Mesenchymal stem cell (in vitro differentiated cells and primary cell): ENCODE data around the gene TM2D3.

ENCODE experiments used
- DNase-seq: peaks from one replicate; pipeline ENCODE4 v3.0.0-alpha.2; 2013
- H2AFZ ChIP-seq: one replicate; pipeline ENCODE4 v1.6.1; 2013; ENCODE audit warnings: low read depth, mild to moderate bottlenecking, control low read depth, inconsistent platforms, low read length, moderate library complexity
- H2AK5ac ChIP-seq: 2 replicates; pipeline ENCODE4 v1.6.1; 2013; ENCODE audit warnings: low read length, moderate library complexity, mild to moderate bottlenecking, inconsistent platforms; ENCODE audit not compliant: severe bottlenecking
- H2BK120ac ChIP-seq: one replicate; pipeline ENCODE4 v1.6.1; 2013; ENCODE audit warnings: low read depth, mild to moderate bottlenecking, inconsistent platforms, low read length, moderate library complexity
- H2BK12ac ChIP-seq, 2 experiments: one replicate each; pipeline ENCODE4 v1.6.1; 2013; ENCODE audit warnings: inconsistent platforms in 2 of 2, low read length in 2 of 2, mild to moderate bottlenecking in 2 of 2, moderate library complexity in 2 of 2, control low read depth in 1 of 2
- H2BK15ac ChIP-seq: one replicate; pipeline ENCODE4 v1.6.1; 2013; ENCODE audit warnings: mild to moderate bottlenecking, low read depth, inconsistent platforms; ENCODE audit not compliant: poor library complexity, severe bottlenecking
- H2BK5ac ChIP-seq: 2 replicates; pipeline ENCODE4 v1.6.1; 2013; ENCODE audit warnings: low read depth, mild to moderate bottlenecking, low read length, control low read depth, inconsistent platforms; ENCODE audit not compliant: poor library complexity, severe bottlenecking
- H3K14ac ChIP-seq, 2 experiments: one replicate each; pipeline ENCODE4 v1.6.1; 2013; ENCODE audit warnings: inconsistent platforms in 2 of 2, low read length in 2 of 2, control low read depth in 1 of 2, mild to moderate bottlenecking in 1 of 2, moderate library complexity in 1 of 2
- H3K18ac ChIP-seq, 2 experiments: one replicate each; pipeline ENCODE4 v1.6.1; 2013; ENCODE audit warnings: inconsistent platforms in 2 of 2, low read length in 2 of 2, control low read depth in 1 of 2, low read depth in 1 of 2, mild to moderate bottlenecking in 1 of 2
- H3K23ac ChIP-seq, 2 experiments: one replicate each; pipeline ENCODE4 v1.6.1; 2013; ENCODE audit warnings: inconsistent platforms in 2 of 2, low read length in 2 of 2, mild to moderate bottlenecking in 2 of 2, moderate library complexity in 2 of 2, control low read depth in 1 of 2
- H3K27ac ChIP-seq: 2 replicates; pipeline ENCODE4 v1.5.1; 2013; ENCODE audit warnings: mild to moderate bottlenecking, moderate library complexity, low read length, control low read depth, inconsistent platforms; ENCODE audit not compliant: poor library complexity, severe bottlenecking
- H3K27me3 ChIP-seq, 2 experiments: 2 replicates each; pipeline versions ENCODE4 v1.6.1 to v1.7.0; 2013; ENCODE audit warnings: low read length in 2 of 2, mild to moderate bottlenecking in 2 of 2, moderate library complexity in 2 of 2, control low read depth in 1 of 2, inconsistent platforms in 1 of 2; ENCODE audit not compliant: control insufficient read depth in 1 of 2, insufficient read depth in 1 of 2
- H3K36me3 ChIP-seq, 2 experiments: 2 replicates each; pipeline versions ENCODE4 v1.6.1 to v1.7.0; 2013; ENCODE audit warnings: low read length in 2 of 2, control low read depth in 1 of 2, inconsistent platforms in 1 of 2, low read depth in 1 of 2, mild to moderate bottlenecking in 1 of 2; ENCODE audit not compliant: insufficient read depth in 2 of 2, control insufficient read depth in 1 of 2
- H3K4ac ChIP-seq, 2 experiments: one replicate each; pipeline ENCODE4 v1.6.1; 2013; ENCODE audit warnings: inconsistent platforms in 2 of 2, low read length in 2 of 2, mild to moderate bottlenecking in 2 of 2, moderate library complexity in 2 of 2, control low read depth in 1 of 2, low read depth in 1 of 2
- H3K4me1 ChIP-seq: 2 replicates; pipeline ENCODE4 v1.6.1; 2013; ENCODE audit warnings: low read depth, low read length, control low read depth; ENCODE audit not compliant: control insufficient read depth, insufficient read depth
- H3K4me2 ChIP-seq: 2 replicates; pipeline ENCODE4 v1.6.1; 2013; ENCODE audit warnings: low read length, mild to moderate bottlenecking, inconsistent platforms; ENCODE audit not compliant: poor library complexity, severe bottlenecking
- H3K4me3 ChIP-seq, 2 experiments: 2 replicates each; pipeline versions ENCODE4 v1.5.1 to v1.7.0; 2013; ENCODE audit warnings: low read length in 2 of 2, mild to moderate bottlenecking in 2 of 2, control low read depth in 1 of 2, low read depth in 1 of 2; ENCODE audit not compliant: insufficient read depth in 1 of 2
- H3K79me1 ChIP-seq: replicated peaks from 2 replicates; pipeline ENCODE4 v1.6.1; 2013; ENCODE audit warnings: mild to moderate bottlenecking, control low read depth, low read length, inconsistent platforms; ENCODE audit not compliant: poor library complexity, severe bottlenecking
- H3K9ac ChIP-seq: 2 replicates; pipeline ENCODE4 v1.7.0; 2013; ENCODE audit warnings: mild to moderate bottlenecking, low read length, moderate library complexity
- H3K9me3 ChIP-seq: 2 replicates; pipeline ENCODE4 v1.7.0; 2013; ENCODE audit warnings: mild to moderate bottlenecking, low read length; ENCODE audit not compliant: control insufficient read depth
- H4K8ac ChIP-seq: one replicate; pipeline ENCODE4 v1.6.1; 2013; ENCODE audit warnings: inconsistent platforms, mild to moderate bottlenecking, low read length, moderate library complexity
- H4K91ac ChIP-seq: one replicate; pipeline ENCODE4 v1.6.1; 2013; ENCODE audit warnings: mild to moderate bottlenecking, low read length, inconsistent platforms
- WGBS: methylation state at CpG from one replicate; pipeline ENCODE4 v1.1.7; 2013; ENCODE audit warnings: mixed read lengths; 5-methylcytosine and 5-hydroxymethylcytosine counted together

The TM2D3 gene

DNA sequence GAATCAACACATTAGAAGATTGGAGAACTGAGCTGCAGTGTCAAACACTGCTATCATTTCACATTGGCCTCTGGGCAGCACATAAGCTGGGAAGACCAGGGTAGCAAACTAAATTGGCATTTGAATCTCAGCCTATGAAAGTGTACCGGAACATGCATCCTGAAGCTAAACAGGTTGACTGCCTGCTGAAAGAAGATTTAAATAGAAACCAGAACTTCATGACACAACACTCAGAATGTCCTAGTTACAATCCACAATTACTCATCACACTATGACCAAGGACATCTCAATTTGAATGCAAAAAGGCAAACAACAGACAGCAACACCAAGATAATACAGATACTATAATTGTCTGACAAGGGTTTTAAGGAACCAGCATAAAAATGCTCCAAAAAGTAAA is 26.2 kb downstream of the TM2D3 start:
- H2AFZ ChIP-seq, result no peak overlapping the region
- peaks cover 5% of the 10 kb centered on the region for H3K79me1 ChIP-seq
- no peak overlapping the region for H3K4me3 ChIP-seq
- peaks cover 0 to 4% of the 10 kb centered on the region in 2 experiments for H3K36me3 ChIP-seq
- H3K14ac ChIP-seq, result no peak overlapping the region
- no peak overlapping the region for H2BK120ac ChIP-seq
- no peak overlapping the region for H3K27ac ChIP-seq
- H2BK15ac ChIP-seq, result no peak overlapping the region
- H3K9me3 ChIP-seq, result no peaks in the 10 kb centered on the region
- H2BK12ac ChIP-seq, result no peak overlapping the region
- no peak overlapping the region for H2AK5ac ChIP-seq
- H3K27me3 ChIP-seq, result no peaks in the 10 kb centered on the region
- no peak overlapping the region for H3K4ac ChIP-seq
- H4K91ac ChIP-seq, result no peak overlapping the region
- DNase-seq, result no peak
- no peak overlapping the region for H2BK5ac ChIP-seq
- WGBS, result 96% methylated on average over 1 of the region's 1 CpG
- no peak overlapping the region for H3K18ac ChIP-seq
- no peaks in the 10 kb centered on the region for H3K4me1 ChIP-seq
- H3K4me2 ChIP-seq, result no peak overlapping the region
- H4K8ac ChIP-seq, result no peak overlapping the region
- no peak overlapping the region for H3K23ac ChIP-seq
- H3K9ac ChIP-seq, result no peak overlapping the region

DNA sequence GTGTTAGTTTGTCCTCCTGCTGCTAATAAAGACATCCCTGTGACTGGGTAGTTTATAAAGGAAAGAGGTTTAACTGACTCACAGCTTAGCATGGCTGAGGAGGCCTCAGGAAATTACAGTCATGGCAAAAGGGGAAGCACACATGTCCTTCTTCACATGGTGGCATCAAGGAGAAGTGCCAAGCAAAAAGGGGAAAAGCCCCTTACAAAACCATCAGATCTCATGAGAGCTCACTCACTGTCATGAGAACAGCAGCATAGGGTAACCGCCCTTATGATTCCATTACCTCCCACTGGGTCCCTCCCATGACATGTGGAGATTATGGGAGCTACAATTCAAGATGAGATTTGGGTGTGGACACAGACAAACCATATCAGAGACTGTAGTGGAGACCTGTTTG is 27.0 kb downstream of the TM2D3 start:
- Histone ChIP-seq H3K4ac (no peak overlapping the region), H2BK5ac (no peak overlapping the region), H4K91ac (no peak overlapping the region), H3K9me3 (no peaks in the 10 kb centered on the region), H3K23ac (no peak overlapping the region), H3K27ac (no peak overlapping the region), H2BK15ac (no peak overlapping the region), H3K36me3 (peaks cover 0 to 4% of the 10 kb centered on the region in 2 experiments), H3K4me2 (no peak overlapping the region), H2BK120ac (no peak overlapping the region), H3K27me3 (no peaks in the 10 kb centered on the region), H2AK5ac (no peak overlapping the region), H3K18ac (no peak overlapping the region), H3K14ac (no peak overlapping the region), H4K8ac (no peak overlapping the region), H2BK12ac (no peak overlapping the region), H3K4me3 (no peak overlapping the region), H3K79me1 (peaks cover 5% of the 10 kb centered on the region), H2AFZ (no peak overlapping the region), H3K4me1 (peaks cover 2% of the 10 kb centered on the region), H3K9ac (no peak overlapping the region)
- no peak for DNase-seq
- no CpG with 5 or more reads among the region's 1 CpG for WGBS

DNA sequence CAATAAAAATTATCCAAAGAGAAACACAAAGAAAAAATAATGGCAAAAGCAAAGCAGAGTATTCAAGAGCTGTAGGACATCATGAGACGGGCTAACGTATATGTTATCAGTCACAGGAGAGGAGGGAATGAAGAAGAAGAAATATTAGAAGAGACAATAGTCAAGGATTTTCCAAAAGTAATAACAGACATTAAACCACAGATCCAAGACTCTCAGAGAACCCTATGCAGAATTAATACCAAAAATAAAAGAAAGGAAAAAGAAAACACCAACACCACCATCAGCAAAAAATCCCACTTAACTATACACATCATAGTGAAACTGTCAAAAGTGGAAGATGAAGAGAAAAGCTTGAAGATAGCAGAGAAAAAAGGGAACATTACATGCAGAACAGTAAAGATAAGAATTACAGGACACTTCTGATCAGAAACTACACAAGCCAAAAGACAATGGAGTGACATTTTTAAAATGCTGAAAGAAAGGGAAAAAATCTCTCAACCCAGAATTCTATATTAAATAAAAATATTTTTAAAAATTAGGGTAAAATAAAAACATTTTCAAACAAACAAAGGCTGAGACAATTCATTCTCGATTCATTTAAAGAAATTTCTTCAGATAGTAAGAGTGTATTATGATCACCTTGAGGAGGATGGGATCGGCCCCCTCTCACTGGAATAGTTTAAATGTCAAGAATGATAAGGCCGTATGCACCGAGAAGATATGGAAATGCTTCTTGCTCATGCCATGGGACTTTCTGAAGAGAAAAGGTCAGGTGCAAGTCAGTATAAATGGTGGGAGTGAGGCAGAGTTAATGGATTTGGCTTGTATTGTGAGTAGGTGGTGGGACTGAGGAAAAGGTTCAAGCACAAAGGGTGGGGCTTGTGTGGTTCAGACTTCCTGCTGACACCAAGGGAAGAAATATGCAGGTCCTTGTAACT is 28.5 kb downstream of the TM2D3 start:
- Histone ChIP-seq H2AFZ (no peak overlapping the region), H3K79me1 (peaks cover 5% of the 10 kb centered on the region), H3K4ac (no peak overlapping the region), H3K36me3 (peaks cover 0 to 12% of the 10 kb centered on the region in 2 experiments), H2BK120ac (no peak overlapping the region), H3K18ac (no peak overlapping the region), H3K4me1 (peaks cover 2% of the 10 kb centered on the region), H4K91ac (no peak overlapping the region), H3K23ac (no peak overlapping the region), H3K14ac (no peak overlapping the region), H2BK12ac (no peak overlapping the region), H3K4me2 (no peak overlapping the region), H4K8ac (no peak overlapping the region), H2BK5ac (no peak overlapping the region), H3K27me3 (no peaks in the 10 kb centered on the region), H3K27ac (no peak overlapping the region), H2AK5ac (no peak overlapping the region), H3K9me3 (no peaks in the 10 kb centered on the region), H3K4me3 (no peak overlapping the region), H2BK15ac (no peak overlapping the region), H3K9ac (no peak overlapping the region)
- whole genome bisulfite sequencing, result 97% methylated on average over 4 of the region's 6 CpGs
- DNase-seq, result no peak

DNA sequence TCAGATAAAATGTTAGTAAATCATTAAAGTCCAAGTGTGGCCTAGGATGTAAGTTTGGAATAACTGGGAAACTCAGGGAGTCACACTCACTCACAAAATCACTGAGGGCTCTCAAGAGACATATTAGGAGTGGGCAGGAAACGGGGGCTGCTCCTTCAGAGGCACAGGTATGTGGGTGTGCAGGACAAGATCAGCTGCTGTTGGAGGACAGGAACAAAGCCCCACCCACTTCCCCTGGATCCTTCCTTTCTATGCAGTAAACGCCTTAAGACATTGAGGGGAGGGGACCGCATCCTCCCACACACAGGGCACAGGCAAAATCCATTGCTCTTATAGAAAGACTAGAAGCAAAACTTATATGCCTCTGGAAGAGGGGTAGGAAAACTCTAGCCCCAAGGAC is 30.2 kb downstream of the TM2D3 start:
- Histone ChIP-seq H2BK5ac (no peak overlapping the region), H2AFZ (no peak overlapping the region), H4K91ac (no peak overlapping the region), H3K4me3 (no peak overlapping the region), H3K23ac (no peak overlapping the region), H3K4me2 (no peak overlapping the region), H3K9ac (no peak overlapping the region), H3K9me3 (no peaks in the 10 kb centered on the region), H2BK12ac (no peak overlapping the region), H3K4me1 (peaks cover 2% of the 10 kb centered on the region), H2BK15ac (no peak overlapping the region), H3K79me1 (peaks cover 5% of the 10 kb centered on the region), H3K14ac (no peak overlapping the region), H3K27me3 (no peaks in the 10 kb centered on the region), H2BK120ac (no peak overlapping the region), H2AK5ac (no peak overlapping the region), H3K4ac (no peak overlapping the region), H3K36me3 (peaks cover 0 to 17% of the 10 kb centered on the region in 2 experiments), H3K18ac (no peak overlapping the region), H3K27ac (no peak overlapping the region), H4K8ac (no peak overlapping the region)
- DNase-seq, result no peak
- WGBS, result 100% methylated on average over 1 of the region's 3 CpGs
